Measurements from ENCODE around the gene MTA3.

DNA sequence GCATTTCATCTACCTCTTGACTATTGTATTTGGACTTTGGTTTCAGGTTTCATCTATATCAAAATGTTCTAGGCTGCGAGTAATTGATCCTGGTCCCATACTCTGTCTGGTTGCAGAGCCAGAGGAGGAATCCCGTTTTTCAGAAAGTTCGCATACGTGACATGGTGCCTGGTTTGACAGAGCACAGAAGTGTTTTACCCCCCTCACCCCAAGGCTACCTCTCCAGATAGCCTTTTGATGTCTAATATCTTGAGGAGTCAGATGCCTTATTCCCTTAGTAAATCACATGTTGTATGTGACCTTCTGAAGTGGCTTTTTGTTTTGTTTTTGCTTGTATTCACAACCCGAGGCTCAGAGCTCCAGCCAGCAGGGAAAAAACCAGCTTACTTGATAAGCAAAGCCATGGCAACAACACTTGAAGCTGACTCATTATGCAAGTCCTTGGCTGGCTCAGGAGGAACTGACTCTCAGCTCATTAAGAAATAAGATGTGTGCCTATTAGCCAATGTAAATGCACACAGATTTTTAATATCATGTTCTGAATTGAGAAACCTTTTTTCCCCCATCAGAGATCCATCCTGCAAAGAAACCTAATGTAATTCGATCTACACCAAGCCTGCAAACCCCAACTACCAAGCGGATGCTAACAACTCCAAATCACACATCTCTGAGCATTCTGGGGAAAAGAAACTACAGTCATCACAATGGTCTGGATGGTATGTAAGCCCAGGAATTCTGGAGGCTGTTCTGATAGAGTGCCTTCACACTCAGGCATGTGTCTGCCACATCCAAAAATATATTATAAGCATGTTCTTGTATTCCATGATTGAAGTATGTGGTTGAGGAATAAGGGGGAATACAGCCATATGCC, 154.1 kb downstream of the MTA3 start:
- TF ChIP-seq, protein P1, sequence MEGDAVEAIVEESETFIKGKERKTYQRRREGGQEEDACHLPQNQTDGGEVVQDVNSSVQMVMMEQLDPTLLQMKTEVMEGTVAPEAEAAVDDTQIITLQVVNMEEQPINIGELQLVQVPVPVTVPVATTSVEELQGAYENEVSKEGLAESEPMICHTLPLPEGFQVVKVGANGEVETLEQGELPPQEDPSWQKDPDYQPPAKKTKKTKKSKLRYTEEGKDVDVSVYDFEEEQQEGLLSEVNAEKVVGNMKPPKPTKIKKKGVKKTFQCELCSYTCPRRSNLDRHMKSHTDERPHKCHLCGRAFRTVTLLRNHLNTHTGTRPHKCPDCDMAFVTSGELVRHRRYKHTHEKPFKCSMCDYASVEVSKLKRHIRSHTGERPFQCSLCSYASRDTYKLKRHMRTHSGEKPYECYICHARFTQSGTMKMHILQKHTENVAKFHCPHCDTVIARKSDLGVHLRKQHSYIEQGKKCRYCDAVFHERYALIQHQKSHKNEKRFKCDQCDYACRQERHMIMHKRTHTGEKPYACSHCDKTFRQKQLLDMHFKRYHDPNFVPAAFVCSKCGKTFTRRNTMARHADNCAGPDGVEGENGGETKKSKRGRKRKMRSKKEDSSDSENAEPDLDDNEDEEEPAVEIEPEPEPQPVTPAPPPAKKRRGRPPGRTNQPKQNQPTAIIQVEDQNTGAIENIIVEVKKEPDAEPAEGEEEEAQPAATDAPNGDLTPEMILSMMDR (IDR thresholded peaks at IDR 0.05), result no peak
- no peak for TF ChIP-seq POLR2A (IDR thresholded peaks at IDR 0.05)
